ENCODE data around the gene ZXDB.

- no peak for TF ChIP-seq POLR2A (IDR thresholded peaks at IDR 0.05)
- TF ChIP-seq, protein P1, sequence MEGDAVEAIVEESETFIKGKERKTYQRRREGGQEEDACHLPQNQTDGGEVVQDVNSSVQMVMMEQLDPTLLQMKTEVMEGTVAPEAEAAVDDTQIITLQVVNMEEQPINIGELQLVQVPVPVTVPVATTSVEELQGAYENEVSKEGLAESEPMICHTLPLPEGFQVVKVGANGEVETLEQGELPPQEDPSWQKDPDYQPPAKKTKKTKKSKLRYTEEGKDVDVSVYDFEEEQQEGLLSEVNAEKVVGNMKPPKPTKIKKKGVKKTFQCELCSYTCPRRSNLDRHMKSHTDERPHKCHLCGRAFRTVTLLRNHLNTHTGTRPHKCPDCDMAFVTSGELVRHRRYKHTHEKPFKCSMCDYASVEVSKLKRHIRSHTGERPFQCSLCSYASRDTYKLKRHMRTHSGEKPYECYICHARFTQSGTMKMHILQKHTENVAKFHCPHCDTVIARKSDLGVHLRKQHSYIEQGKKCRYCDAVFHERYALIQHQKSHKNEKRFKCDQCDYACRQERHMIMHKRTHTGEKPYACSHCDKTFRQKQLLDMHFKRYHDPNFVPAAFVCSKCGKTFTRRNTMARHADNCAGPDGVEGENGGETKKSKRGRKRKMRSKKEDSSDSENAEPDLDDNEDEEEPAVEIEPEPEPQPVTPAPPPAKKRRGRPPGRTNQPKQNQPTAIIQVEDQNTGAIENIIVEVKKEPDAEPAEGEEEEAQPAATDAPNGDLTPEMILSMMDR (IDR thresholded peaks at IDR 0.05) = no peak
These were observed 4.2 kb upstream of the ZXDB start for GRCh38 chrX:57587607-57588006.

Data from testis (tissue), 2 donors.